Measurements from ENCODE around the gene ZRSR2.

DNA sequence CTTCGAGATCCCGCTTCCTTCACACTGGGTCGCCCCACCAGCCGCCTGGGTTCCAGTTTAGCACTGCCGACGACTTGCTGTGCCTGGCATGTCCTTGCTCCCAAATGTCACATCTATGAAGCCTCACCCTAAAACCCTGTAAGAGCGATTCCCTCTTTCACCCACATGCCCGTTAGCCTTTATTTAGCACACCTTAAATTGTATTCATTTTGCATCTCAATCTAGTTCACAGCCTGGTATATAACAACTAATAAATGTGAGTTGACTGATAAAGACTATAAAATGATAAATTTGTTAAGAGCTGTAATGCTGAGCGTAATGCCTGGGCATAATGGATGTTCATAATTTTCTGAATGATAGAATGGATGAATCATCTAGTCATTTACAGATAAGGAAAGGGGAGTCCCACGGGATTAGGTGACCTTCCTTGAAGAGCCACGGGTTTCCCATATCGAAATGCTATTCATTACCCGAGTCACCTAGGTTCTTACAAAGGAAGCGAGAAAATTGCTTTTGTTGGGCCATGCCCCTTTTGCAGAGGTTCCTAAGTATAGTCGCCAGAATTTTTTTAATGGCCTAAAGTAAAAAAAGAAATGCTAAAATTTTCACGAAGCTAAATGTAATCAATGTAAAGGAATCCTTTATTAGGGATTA, 65.4 kb downstream of the ZRSR2 start:
- TF ChIP-seq, protein P1, sequence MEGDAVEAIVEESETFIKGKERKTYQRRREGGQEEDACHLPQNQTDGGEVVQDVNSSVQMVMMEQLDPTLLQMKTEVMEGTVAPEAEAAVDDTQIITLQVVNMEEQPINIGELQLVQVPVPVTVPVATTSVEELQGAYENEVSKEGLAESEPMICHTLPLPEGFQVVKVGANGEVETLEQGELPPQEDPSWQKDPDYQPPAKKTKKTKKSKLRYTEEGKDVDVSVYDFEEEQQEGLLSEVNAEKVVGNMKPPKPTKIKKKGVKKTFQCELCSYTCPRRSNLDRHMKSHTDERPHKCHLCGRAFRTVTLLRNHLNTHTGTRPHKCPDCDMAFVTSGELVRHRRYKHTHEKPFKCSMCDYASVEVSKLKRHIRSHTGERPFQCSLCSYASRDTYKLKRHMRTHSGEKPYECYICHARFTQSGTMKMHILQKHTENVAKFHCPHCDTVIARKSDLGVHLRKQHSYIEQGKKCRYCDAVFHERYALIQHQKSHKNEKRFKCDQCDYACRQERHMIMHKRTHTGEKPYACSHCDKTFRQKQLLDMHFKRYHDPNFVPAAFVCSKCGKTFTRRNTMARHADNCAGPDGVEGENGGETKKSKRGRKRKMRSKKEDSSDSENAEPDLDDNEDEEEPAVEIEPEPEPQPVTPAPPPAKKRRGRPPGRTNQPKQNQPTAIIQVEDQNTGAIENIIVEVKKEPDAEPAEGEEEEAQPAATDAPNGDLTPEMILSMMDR (IDR thresholded peaks at IDR 0.05; ENCODE audit: insufficient read depth, low read depth, low read length), result no peak
- TF ChIP-seq EZH2 (IDR thresholded peaks at IDR 0.05; ENCODE audit: insufficient read depth, low read length), result no peak
